GM12891 (cell line): ENCODE results near the gene CPAMD8.

ENCODE experiments used
- DNase-seq: peaks from one replicate; pipeline ENCODE4 v3.0.0; 2011; ENCODE audit warnings: low spot score; ENCODE audit not compliant: insufficient read length
- FAIRE-seq: peaks from 2 replicates; lab custom pipeline; 2011; peaks lifted over from hg19 to GRCh38; lab: Jason Lieb, UNC
- PAX5 ChIP-seq: IDR thresholded peaks from 2 replicates; pipeline ENCODE4 v1.6.1; 2011; ENCODE audit warnings: low read length, moderate library complexity, mild to moderate bottlenecking; ENCODE audit not compliant: insufficient read depth, severe bottlenecking
- POLR2A ChIP-seq: IDR thresholded peaks from 2 replicates; pipeline ENCODE4 v1.6.1; 2011; ENCODE audit warnings: low read depth, low read length, control low read depth
- POLR2AphosphoS5 ChIP-seq: IDR thresholded peaks from 2 replicates; pipeline ENCODE4 v1.6.1; 2011; ENCODE audit warnings: low read depth, low read length, control low read depth
- POU2F2 ChIP-seq: IDR thresholded peaks from 2 replicates; pipeline ENCODE4 v1.6.1; 2011; ENCODE audit warnings: low read depth, mild to moderate bottlenecking, control low read depth, low read length, moderate library complexity
- SPI1 ChIP-seq: IDR thresholded peaks from 2 replicates; pipeline ENCODE4 v1.6.1; 2011; ENCODE audit warnings: low read depth, low read length, control low read depth
- TAF1 ChIP-seq: IDR thresholded peaks from 2 replicates; pipeline ENCODE4 v1.6.1; 2011; ENCODE audit warnings: low read depth, low read length, control low read depth

CPAMD8 gene

DNA sequence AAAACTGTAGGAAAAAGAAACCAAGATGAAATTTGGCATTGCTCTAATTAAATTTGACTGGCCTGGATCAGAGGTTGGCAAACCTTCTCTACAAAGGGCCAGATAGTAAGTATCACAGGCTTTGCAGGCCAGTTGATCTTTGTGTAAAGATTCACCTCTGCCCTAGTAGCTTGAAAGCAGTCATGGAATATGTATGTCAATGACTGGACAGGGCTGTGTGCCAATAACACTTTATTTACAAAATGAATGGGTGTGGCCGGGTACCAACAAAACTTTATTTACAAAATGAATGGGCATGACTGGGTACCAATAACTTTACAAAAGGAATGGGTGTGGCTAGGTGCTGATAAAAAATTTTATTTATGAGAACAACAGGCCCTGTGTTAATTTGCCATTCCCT is 177.4 kb downstream of the CPAMD8 start:
- no peak for DNase-seq
- TF ChIP-seq POU2F2, result no peak
- TF ChIP-seq SPI1, result no peak
- FAIRE-seq, result no peak

DNA sequence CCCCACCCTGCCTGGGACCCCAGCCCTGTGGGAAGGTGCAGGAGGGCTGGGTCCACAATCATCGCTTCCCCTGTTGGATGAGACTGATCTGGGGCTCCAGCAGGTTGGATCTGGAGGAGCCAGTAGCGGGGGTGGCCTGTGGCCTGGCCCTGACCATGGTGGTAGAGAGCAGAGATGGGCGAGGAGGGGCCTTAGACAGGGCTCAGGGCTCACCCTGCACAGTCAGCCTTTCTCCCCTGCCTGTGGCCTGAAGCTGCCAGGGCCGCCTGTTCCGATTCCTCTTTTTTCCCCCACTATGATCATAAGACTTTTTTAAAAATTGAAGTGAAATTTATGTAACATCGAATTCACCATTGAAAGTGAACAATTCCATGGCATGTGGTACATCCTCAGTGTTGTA is 179.2 kb downstream of the CPAMD8 start:
- TF ChIP-seq TAF1 (no peak), POU2F2 (no peak), PAX5 (no peak), SPI1 (no peak), POLR2AphosphoS5 (no peak), POLR2A (no peak)
- FAIRE-seq, result no peak

DNA sequence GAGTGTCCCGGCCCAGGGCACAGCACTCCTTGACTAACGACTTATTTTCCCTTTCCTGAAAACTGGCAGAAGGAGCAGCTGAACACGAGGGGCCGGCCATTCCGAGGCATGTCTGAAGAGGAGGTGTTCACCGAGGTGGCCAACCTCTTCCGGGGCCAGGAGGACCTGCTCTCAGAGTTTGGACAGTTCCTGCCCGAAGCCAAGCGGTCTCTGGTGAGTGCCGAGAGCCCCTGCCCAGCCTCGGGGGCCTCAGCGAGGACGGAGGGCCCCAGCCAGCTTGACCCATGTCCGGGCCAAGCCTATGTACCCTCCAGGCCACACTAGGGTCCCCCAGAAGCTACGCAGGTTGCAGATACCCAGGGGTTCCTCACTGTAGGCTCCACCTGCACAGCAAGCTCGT is 179.7 kb downstream of the CPAMD8 start:
- TF ChIP-seq POLR2AphosphoS5 (no peak), POU2F2 (no peak), POLR2A (no peak)
- no peak for DNase-seq
- FAIRE-seq, result no peak

More for the DNA sequence above, 179.2 kb downstream of the CPAMD8 start:
- no peak for DNase-seq
